CD14-positive monocyte (primary cell): ENCODE measurements around the gene RAMP2. TPM values are rescaled to one million over a fixed set of nuclear protein-coding genes. Genes with fewer than 3 reads are reported as not detected.

Experiments
- DNase-seq, 3 donors: peaks; one replicate each; pipeline ENCODE4 v3.0.0-alpha.2; 2011 to 2022
- H2AFZ ChIP-seq: 2 replicates; pipeline ENCODE4 v1.6.0; 2012; ENCODE audit warnings: mild to moderate bottlenecking, low read depth, low read length, inconsistent platforms; ENCODE audit not compliant: insufficient read depth, poor library complexity, severe bottlenecking
- H3K27ac ChIP-seq, 2 donors: 1 replicate in 1 of 2; 2 replicates in 1 of 2; pipeline ENCODE4 v1.5.1; 2012 to 2013; ENCODE audit warnings: low read length in 2 of 2, control low read depth in 1 of 2, inconsistent platforms in 1 of 2, low read depth in 1 of 2, mild to moderate bottlenecking in 1 of 2
- H3K27me3 ChIP-seq, 2 donors: one replicate each; pipeline versions ENCODE4 v1.6.0 to v1.6.1; 2011 to 2013; ENCODE audit warnings: low read length in 2 of 2; ENCODE audit not compliant: control insufficient read depth in 2 of 2, insufficient read depth in 2 of 2
- H3K36me3 ChIP-seq, 2 donors: replicated peaks in 1 of 2; 1 replicate in 1 of 2; 2 replicates in 1 of 2; pipeline versions ENCODE4 v1.5.1 to v1.6.1; 2012 to 2013; ENCODE audit warnings: low read length in 2 of 2, control low read depth in 1 of 2, inconsistent platforms in 1 of 2, mild to moderate bottlenecking in 1 of 2; ENCODE audit not compliant: insufficient read depth in 2 of 2, control insufficient read depth in 1 of 2
- H3K4me1 ChIP-seq, 2 donors: 1 replicate in 1 of 2; 2 replicates in 1 of 2; pipeline versions ENCODE4 v1.5.1 to v1.6.1; 2012 to 2013; ENCODE audit warnings: low read length in 2 of 2, control low read depth in 1 of 2, inconsistent platforms in 1 of 2, mild to moderate bottlenecking in 1 of 2, moderate library complexity in 1 of 2; ENCODE audit not compliant: insufficient read depth in 2 of 2, control insufficient read depth in 1 of 2
- H3K4me2 ChIP-seq: replicated peaks from 2 replicates; pipeline ENCODE3; 2012; ENCODE audit warnings: low read length, moderate library complexity, mild to moderate bottlenecking; ENCODE audit not compliant: poor library complexity, severe bottlenecking; ENCODE audit errors: extremely low read depth
- H3K4me3 ChIP-seq, 3 experiments: fragments of 200-600 bp in 1 of 3; sonication (generic) in 1 of 3; replicated peaks in 1 of 3; 1 replicate in 2 of 3; 2 replicates in 1 of 3; pipeline ENCODE4 v1.5.1; 2011 to 2013; ENCODE audit warnings: low read length in 3 of 3, mild to moderate bottlenecking in 3 of 3, control low read depth in 2 of 3, low read depth in 2 of 3, inconsistent platforms in 1 of 3, moderate library complexity in 1 of 3
- H3K79me2 ChIP-seq: 2 replicates; pipeline ENCODE4 v1.6.0; 2012; ENCODE audit warnings: mild to moderate bottlenecking, control low read depth, inconsistent platforms, low read length, moderate library complexity; ENCODE audit not compliant: insufficient read depth
- H3K9ac ChIP-seq: 2 replicates; pipeline ENCODE4 v1.6.0; 2017; ENCODE audit warnings: low read length, mild to moderate bottlenecking; ENCODE audit not compliant: insufficient read depth, poor library complexity, severe bottlenecking
- H3K9me3 ChIP-seq, 2 donors: replicated peaks in 1 of 2; 1 replicate in 1 of 2; 2 replicates in 1 of 2; pipeline versions ENCODE4 v1.5.1 to v1.6.1; 2012 to 2013; ENCODE audit warnings: low read length in 2 of 2, control low read depth in 1 of 2; ENCODE audit not compliant: control insufficient read depth in 1 of 2, insufficient read depth in 1 of 2
- H4K20me1 ChIP-seq: 2 replicates; pipeline ENCODE4 v1.6.0; 2012; ENCODE audit warnings: mild to moderate bottlenecking, low read length, control low read depth, moderate library complexity; ENCODE audit not compliant: insufficient read depth
- H3K27ac Mint-ChIP-seq, 7 donors: one replicate each; pipeline ENCODE4 v1.8.0; 2020; ENCODE audit warnings: mild to moderate bottlenecking in 7 of 7, mixed read lengths in 7 of 7, moderate library complexity in 6 of 7, inconsistent platforms in 2 of 7
- H3K27me3 Mint-ChIP-seq, 3 donors: one replicate each; pipeline ENCODE4 v1.8.0; 2021 to 2022; ENCODE audit warnings: low read depth in 3 of 3, mild to moderate bottlenecking in 3 of 3, mixed read lengths in 3 of 3, moderate library complexity in 3 of 3, inconsistent platforms in 1 of 3
- H3K36me3 Mint-ChIP-seq, 2 donors: one replicate each; pipeline ENCODE4 v1.8.0; 2020; ENCODE audit warnings: mixed read lengths in 2 of 2, inconsistent platforms in 1 of 2, mild to moderate bottlenecking in 1 of 2
- H3K4me1 Mint-ChIP-seq: one replicate; pipeline ENCODE4 v1.8.0; 2020; ENCODE audit warnings: mild to moderate bottlenecking, mixed read lengths
- H3K4me3 Mint-ChIP-seq, 2 donors: one replicate each; pipeline ENCODE4 v1.8.0; 2020; ENCODE audit warnings: mild to moderate bottlenecking in 2 of 2, mixed read lengths in 2 of 2, moderate library complexity in 1 of 2
- H3K9me3 Mint-ChIP-seq, 7 donors: one replicate each; pipeline ENCODE4 v1.8.0; 2020 to 2022; ENCODE audit warnings: mixed read lengths in 7 of 7, mild to moderate bottlenecking in 6 of 7, moderate library complexity in 6 of 7, inconsistent platforms in 2 of 7
- CTCF ChIP-seq: fragments of 200-600 bp; IDR thresholded peaks from one replicate; pipeline ENCODE4 v1.8.0; 2022; ENCODE audit warnings: antibody characterized with exemption, mild to moderate bottlenecking
- WGBS: methylation state at CpG from one replicate; pipeline ENCODE4 v1.1.5; 2013; ENCODE audit warnings: missing lambda C conversion rate; ENCODE audit not compliant: insufficient coverage; 5-methylcytosine and 5-hydroxymethylcytosine counted together
- intact Hi-C, 2 donors: fragments of 100-400 bp; cut with micrococcal nuclease; formaldehyde crosslinking; loops; one replicate each; pipeline versions ENCODE4 v1.15.0 to v1.15.1; 2023
- polyA plus RNA-seq, 3 donors: library from polyadenylated mRNA; depleted of rRNA in 1 of 3; unstranded in 2 of 3; stranded (reverse) in 1 of 3; fragments of 300-500 nt in 2 of 3; fragments of >200 nt in 1 of 3; fragmentation: Illumina TruSeq in 2 of 3; gene quantifications; 1 replicate in 2 of 3; 2 replicates in 1 of 3; pipeline ENCODE4 v1.2.3, GENCODE V29; 2012 to 2021

RAMP2 gene
- polyA plus RNA-seq, 3 donors = not detected

GRCh38 chr17:42780851-42781638 is 20.0 kb downstream of the RAMP2 start:
- H3K4me2 ChIP-seq = no peak overlapping the region
- H3K9ac ChIP-seq = no peak overlapping the region
- no peak overlapping the region for H2AFZ ChIP-seq

More at GRCh38 chr17:42780851-42781638, 20.0 kb downstream of the RAMP2 start:
- 9% methylated on average over 39 of the region's 39 CpGs for WGBS
- Histone ChIP-seq H4K20me1 (no peaks in the 10 kb centered on the region), H3K9me3 (peaks cover 0 to 37% of the 10 kb centered on the region in 2 donors), H3K4me3 (no peak overlapping the region), H3K27me3 (peaks cover 51 to 65% of the 10 kb centered on the region in 2 donors), H3K27ac (no peak overlapping the region), H3K79me2 (no peaks in the 10 kb centered on the region), H3K36me3 (peaks cover 33 to 35% of the 10 kb centered on the region in 2 donors), H3K4me1 (peaks cover 7 to 20% of the 10 kb centered on the region in 2 donors)
- DNase-seq = no peak
- Mint-ChIP-seq H3K4me1 (peaks cover 25% of the 10 kb centered on the region), H3K9me3 (peaks cover 4 to 22% (median 10%) of the 10 kb centered on the region in 7 donors), H3K27me3 (peaks cover 65 to 70% (median 65%) of the 10 kb centered on the region in 3 donors), H3K36me3 (peaks cover 42 to 43% of the 10 kb centered on the region in 2 donors), H3K4me3 (peak overlapping the region in 1 of 2 donors; percentile 78), H3K27ac (no peak overlapping the region)
- TF ChIP-seq CTCF = no peak
- intact Hi-C loops = no loop called here
